ENCODE results near the gene POLR2L. TPM values are rescaled to one million over a fixed set of nuclear protein-coding genes. Genes with fewer than 3 reads are reported as not detected.
A peak's percentile ranks its signal among the peaks of the same experiment; 100 is the strongest.

POLR2L gene
- 100 to 1,000 TPM; 139 to 200 (median 142) TPM for polyA plus RNA-seq

- peak within 1 kb of the TSS; percentile 85 to 89 (median 87) for H3K4me3 Mint-ChIP-seq
- DNase-seq, result peak; percentile 86 to 87 (median 87)
- peak within 1 kb of the TSS; percentile 55 to 82 (median 68) for H3K27ac Mint-ChIP-seq
- H3K27me3 Mint-ChIP-seq (ENCODE audit: low read depth in 3 of 3), result peaks cover 3 to 8% (median 7%) of the 10 kb centered on the region in 3 donors
- H3K4me1 Mint-ChIP-seq, result peaks cover 27 to 36% of the 10 kb centered on the region in 2 donors
- no peaks in the 10 kb centered on the region for H3K36me3 Mint-ChIP-seq
- no peaks in the 10 kb centered on the region for H3K9me3 Mint-ChIP-seq
Measured at GRCh38 chr11:842370-843002, at the start of gene POLR2L, which contains the start of gene TSPAN4. Gene POLR2L, minus strand, starts transcription at chr11:842529. Its CDS starts 21 bp downstream, at chr11:842508. Gene TSPAN4, plus strand, starts transcription at chr11:842852. Its CDS starts 7,453 bp downstream, at chr11:850305.

- H3K9me3 Mint-ChIP-seq, result no peaks in the 10 kb centered on the region
- peaks cover 0 to 2% (median 0%) of the 10 kb centered on the region in 3 donors for H3K27me3 Mint-ChIP-seq (ENCODE audit: low read depth in 3 of 3)
- H3K36me3 Mint-ChIP-seq, result peaks cover 0 to 4% (median 0%) of the 10 kb centered on the region in 3 donors
- no peak overlapping the region for H3K27ac Mint-ChIP-seq
- no peak overlapping the region for H3K4me3 Mint-ChIP-seq
- DNase-seq, result no peak
- no peaks in the 10 kb centered on the region for H3K4me1 Mint-ChIP-seq
Measured at GRCh38 chr11:890794-891540, 48.6 kb upstream of the POLR2L start.

GRCh38 chr11:889687-890475, 47.6 kb upstream of the POLR2L start:
- H3K9me3 Mint-ChIP-seq, result no peaks in the 10 kb centered on the region
- no peak overlapping the region for H3K27ac Mint-ChIP-seq
- peaks cover 0 to 2% (median 0%) of the 10 kb centered on the region in 3 donors for H3K27me3 Mint-ChIP-seq (ENCODE audit: low read depth in 3 of 3)

GRCh38 chr11:889257-889656, 46.9 kb upstream of the POLR2L start:
- no peak overlapping the region for H3K27ac Mint-ChIP-seq
- peaks cover 0 to 4% (median 0%) of the 10 kb centered on the region in 3 donors for H3K36me3 Mint-ChIP-seq
- H3K4me1 Mint-ChIP-seq, result no peaks in the 10 kb centered on the region
- no peak for DNase-seq
- peaks cover 0 to 2% (median 0%) of the 10 kb centered on the region in 3 donors for H3K27me3 Mint-ChIP-seq (ENCODE audit: low read depth in 3 of 3)
- no peaks in the 10 kb centered on the region for H3K9me3 Mint-ChIP-seq
- no peak overlapping the region for H3K4me3 Mint-ChIP-seq

More at GRCh38 chr11:889687-890475, 47.6 kb upstream of the POLR2L start:
- H3K4me3 Mint-ChIP-seq, result no peak overlapping the region
- H3K36me3 Mint-ChIP-seq, result peaks cover 0 to 4% (median 0%) of the 10 kb centered on the region in 3 donors
- no peak for DNase-seq
- H3K4me1 Mint-ChIP-seq, result no peaks in the 10 kb centered on the region

GRCh38 chr11:888310-889212, 46.2 kb upstream of the POLR2L start:
- no peaks in the 10 kb centered on the region for H3K4me1 Mint-ChIP-seq
- H3K36me3 Mint-ChIP-seq, result peaks cover 0 to 4% (median 0%) of the 10 kb centered on the region in 3 donors
- no peak for DNase-seq
- no peak overlapping the region for H3K4me3 Mint-ChIP-seq
- H3K27me3 Mint-ChIP-seq (ENCODE audit: low read depth in 3 of 3), result peaks cover 0 to 2% (median 0%) of the 10 kb centered on the region in 3 donors
- H3K27ac Mint-ChIP-seq, result no peak overlapping the region
- H3K9me3 Mint-ChIP-seq, result no peaks in the 10 kb centered on the region

- Mint-ChIP-seq H3K27ac (no peak overlapping the region), H3K36me3 (peaks cover 0 to 4% (median under 1%) of the 10 kb centered on the region in 3 donors), H3K27me3 (ENCODE audit: low read depth in 3 of 3) (peaks cover 0 to 3% (median 0%) of the 10 kb centered on the region in 3 donors), H3K4me3 (no peak overlapping the region), H3K4me1 (no peaks in the 10 kb centered on the region), H3K9me3 (no peaks in the 10 kb centered on the region)
- DNase-seq, result no peak
Measured at GRCh38 chr11:887589-887988, 45.3 kb upstream of the POLR2L start.

GRCh38 chr11:886568-886967, 44.2 kb upstream of the POLR2L start:
- peaks cover 0 to 4% (median 0%) of the 10 kb centered on the region in 3 donors for H3K27me3 Mint-ChIP-seq (ENCODE audit: low read depth in 3 of 3)
- peaks cover 5 to 8% (median 6%) of the 10 kb centered on the region in 3 donors for H3K36me3 Mint-ChIP-seq
- H3K4me3 Mint-ChIP-seq, result no peak overlapping the region
- DNase-seq, result no peak
- H3K9me3 Mint-ChIP-seq, result no peaks in the 10 kb centered on the region
- H3K27ac Mint-ChIP-seq, result no peak overlapping the region
- no peaks in the 10 kb centered on the region for H3K4me1 Mint-ChIP-seq

- peaks cover 6 to 12% (median 9%) of the 10 kb centered on the region in 3 donors for H3K36me3 Mint-ChIP-seq
- H3K4me1 Mint-ChIP-seq, result no peaks in the 10 kb centered on the region
- H3K27me3 Mint-ChIP-seq (ENCODE audit: low read depth in 3 of 3), result peaks cover 0 to 4% (median 0%) of the 10 kb centered on the region in 3 donors
- H3K27ac Mint-ChIP-seq, result no peak overlapping the region
- H3K9me3 Mint-ChIP-seq, result no peaks in the 10 kb centered on the region
- no peak for DNase-seq
- H3K4me3 Mint-ChIP-seq, result no peak overlapping the region
Measured at GRCh38 chr11:884578-885070, 42.3 kb upstream of the POLR2L start.

GRCh38 chr11:883527-883926, 41.2 kb upstream of the POLR2L start:
- Mint-ChIP-seq H3K9me3 (no peaks in the 10 kb centered on the region), H3K4me3 (no peak overlapping the region), H3K27ac (no peak overlapping the region), H3K4me1 (no peaks in the 10 kb centered on the region), H3K36me3 (peaks cover 9 to 16% (median 9%) of the 10 kb centered on the region in 3 donors), H3K27me3 (ENCODE audit: low read depth in 3 of 3) (peaks cover 0 to 2% (median 0%) of the 10 kb centered on the region in 3 donors)
- no peak for DNase-seq

- Mint-ChIP-seq H3K27ac (peak overlapping the region in 1 of 6 donors; percentile 40), H3K36me3 (peaks cover 9 to 16% (median 9%) of the 10 kb centered on the region in 3 donors), H3K4me1 (no peaks in the 10 kb centered on the region), H3K4me3 (no peak overlapping the region), H3K9me3 (no peaks in the 10 kb centered on the region), H3K27me3 (ENCODE audit: low read depth in 3 of 3) (peaks cover 0 to 2% (median 0%) of the 10 kb centered on the region in 3 donors)
- DNase-seq, result no peak
Measured at GRCh38 chr11:882596-882995, 40.3 kb upstream of the POLR2L start.

- no peak overlapping the region for H3K27ac Mint-ChIP-seq
- peaks cover 0 to 2% (median 0%) of the 10 kb centered on the region in 3 donors for H3K27me3 Mint-ChIP-seq (ENCODE audit: low read depth in 3 of 3)
- H3K4me3 Mint-ChIP-seq, result no peak overlapping the region
- no peaks in the 10 kb centered on the region for H3K9me3 Mint-ChIP-seq
- DNase-seq, result no peak
- no peaks in the 10 kb centered on the region for H3K4me1 Mint-ChIP-seq
- peaks cover 9 to 15% (median 9%) of the 10 kb centered on the region in 3 donors for H3K36me3 Mint-ChIP-seq
Measured at GRCh38 chr11:880447-880846, 38.1 kb upstream of the POLR2L start.

GRCh38 chr11:877565-877964, 35.2 kb upstream of the POLR2L start:
- H3K27ac Mint-ChIP-seq, result no peak overlapping the region
- no peaks in the 10 kb centered on the region for H3K4me1 Mint-ChIP-seq
- no peaks in the 10 kb centered on the region for H3K9me3 Mint-ChIP-seq
- H3K27me3 Mint-ChIP-seq (ENCODE audit: low read depth in 3 of 3), result peaks cover 0 to 2% (median under 1%) of the 10 kb centered on the region in 3 donors
- peaks cover 9 to 19% (median 9%) of the 10 kb centered on the region in 3 donors for H3K36me3 Mint-ChIP-seq
- H3K4me3 Mint-ChIP-seq, result no peak overlapping the region
- no peak for DNase-seq
